ENCODE results near the gene NECAB3.
"Not testable (repeated sequence)": the region's sequence is repeated elsewhere in the genome, so short reads cannot be mapped to it uniquely, and the experiment has no call there.

Gene NECAB3, protein sequence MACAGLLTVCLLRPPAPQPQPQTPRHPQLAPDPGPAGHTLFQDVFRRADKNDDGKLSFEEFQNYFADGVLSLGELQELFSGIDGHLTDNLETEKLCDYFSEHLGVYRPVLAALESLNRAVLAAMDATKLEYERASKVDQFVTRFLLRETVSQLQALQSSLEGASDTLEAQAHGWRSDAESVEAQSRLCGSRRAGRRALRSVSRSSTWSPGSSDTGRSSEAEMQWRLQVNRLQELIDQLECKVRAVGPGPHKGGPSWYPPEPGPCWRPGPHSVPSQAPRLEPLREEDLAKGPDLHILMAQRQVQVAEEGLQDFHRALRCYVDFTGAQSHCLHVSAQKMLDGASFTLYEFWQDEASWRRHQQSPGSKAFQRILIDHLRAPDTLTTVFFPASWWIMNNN

DNA sequence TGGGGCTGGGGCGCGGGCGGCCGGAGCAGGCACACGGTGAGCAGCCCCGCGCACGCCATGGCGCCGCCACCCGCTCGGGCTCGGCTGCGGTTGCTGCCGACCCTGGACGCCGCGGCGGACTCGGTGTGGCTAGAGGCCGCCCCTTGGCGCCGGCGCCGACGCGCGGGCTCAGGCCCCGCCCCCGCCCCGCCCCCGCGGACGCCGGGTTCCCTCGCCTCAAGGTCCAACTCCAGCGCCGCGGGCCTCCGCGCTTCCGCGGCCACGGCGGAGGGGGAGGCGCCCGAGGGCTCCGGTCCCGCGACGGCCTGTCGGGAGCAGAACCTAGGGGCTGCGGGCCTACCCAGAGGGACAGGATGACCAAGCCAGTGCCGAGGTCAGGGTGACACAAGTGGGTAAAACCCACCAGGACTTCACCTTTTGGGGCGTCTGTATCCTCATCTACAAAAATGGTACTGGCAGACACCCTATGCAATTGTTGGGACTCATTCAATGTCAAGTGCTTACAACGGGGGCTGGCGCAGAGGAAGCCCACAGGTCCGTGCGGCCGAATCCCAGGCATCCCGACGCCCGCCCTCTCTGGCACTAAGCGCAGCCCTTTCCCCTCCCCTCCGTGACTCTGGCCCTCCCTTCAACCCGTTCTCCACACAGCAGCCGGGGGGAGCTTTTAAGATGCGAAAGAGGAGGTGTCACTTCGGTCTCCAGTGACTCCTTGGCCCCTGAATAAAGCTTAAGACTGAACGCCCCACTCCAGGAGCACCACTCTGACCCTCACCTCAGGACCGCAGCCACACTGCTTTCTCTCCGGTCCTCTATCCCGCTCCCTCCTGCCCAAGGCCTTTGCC is at the start of gene NECAB3:
NECAB3 (minus strand) TSS at position 135 of the 842 bp plus-strand sequence; CDS start at position 59, 76 bp downstream.
- peak; percentile 90 for DNase-seq

DNA sequence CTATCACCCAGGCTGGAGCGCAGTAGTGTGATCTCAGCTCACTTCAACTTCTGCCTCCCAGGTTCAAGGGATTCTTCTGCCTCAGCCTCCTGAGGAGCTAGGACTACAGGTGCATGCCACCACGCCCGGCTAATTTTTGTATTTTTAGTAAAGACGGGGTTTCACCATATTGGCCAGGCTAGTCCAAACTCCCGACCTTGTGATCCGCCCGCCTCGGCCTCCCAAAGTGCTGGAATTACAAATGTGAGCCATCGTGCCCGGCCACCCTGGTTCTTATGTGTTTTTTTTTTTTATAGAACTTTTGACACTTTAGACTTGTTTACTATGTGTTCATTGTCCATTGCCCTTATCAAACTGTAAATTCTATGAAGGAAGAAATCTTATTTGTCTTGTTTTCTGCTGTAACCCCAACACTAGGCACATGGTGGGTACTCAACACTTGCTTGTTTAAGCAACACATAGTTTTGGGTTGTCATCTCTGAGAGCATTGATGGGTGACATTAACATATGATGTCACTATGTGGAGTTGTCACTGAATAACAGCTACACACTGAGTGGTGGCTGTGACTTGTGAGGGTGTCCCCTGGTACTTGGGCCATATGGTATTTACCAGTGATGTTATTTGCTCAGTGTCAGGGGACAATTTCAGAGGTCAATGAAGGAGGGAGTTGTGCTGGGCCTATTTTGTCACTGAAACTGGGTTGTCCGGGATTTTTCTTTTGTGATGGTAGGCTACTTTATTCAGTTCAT is 47.3 kb upstream of the NECAB3 start:
- DNase-seq = no peak

DNA sequence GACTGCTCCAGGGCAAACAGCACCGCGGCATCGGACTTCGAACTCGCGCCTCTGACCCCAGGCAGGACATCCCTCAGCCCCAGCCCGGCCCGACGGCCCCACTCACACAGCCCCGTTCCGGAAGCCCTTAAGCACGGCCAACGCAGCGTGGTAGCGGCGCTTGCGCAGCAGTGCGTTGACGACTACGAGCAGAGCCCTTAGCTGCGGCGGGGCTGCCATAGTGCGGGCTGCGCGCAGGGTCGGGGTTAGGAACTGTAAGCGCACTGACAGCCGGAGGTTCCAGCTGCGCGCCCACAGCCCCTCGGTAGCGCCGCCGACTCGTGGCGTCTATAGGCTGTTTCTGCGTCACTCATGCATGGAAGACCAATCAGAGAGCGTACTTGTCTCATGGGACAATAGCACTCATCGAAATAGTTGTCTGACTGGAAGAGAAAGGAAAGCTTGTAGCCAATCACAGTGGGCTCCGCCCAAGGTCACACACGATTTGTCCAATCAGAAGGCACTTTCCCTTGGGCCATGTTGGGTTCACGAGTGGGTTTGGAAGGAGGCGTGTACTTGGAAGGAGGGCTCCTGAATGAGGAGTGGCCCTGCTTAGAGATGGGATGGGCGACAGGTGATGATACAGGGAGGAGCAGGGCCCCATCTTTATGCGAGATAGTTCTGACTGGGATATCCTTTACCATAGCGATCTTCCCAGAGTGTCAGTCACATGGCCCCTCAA is 45.9 kb upstream of the NECAB3 start, which contains the start of gene PXMP4:
PXMP4 (minus strand) TSS at position 322 of the 721 bp plus-strand sequence; CDS start at position 219, 103 bp downstream.
- peak; percentile 99 for DNase-seq

GRCh38 chr20:33719277-33719988 is 45.2 kb upstream of the NECAB3 start:
- peak; percentile 61 for DNase-seq

GRCh38 chr20:33716498-33716897 is 42.3 kb upstream of the NECAB3 start:
- DNase-seq = no peak

DNA sequence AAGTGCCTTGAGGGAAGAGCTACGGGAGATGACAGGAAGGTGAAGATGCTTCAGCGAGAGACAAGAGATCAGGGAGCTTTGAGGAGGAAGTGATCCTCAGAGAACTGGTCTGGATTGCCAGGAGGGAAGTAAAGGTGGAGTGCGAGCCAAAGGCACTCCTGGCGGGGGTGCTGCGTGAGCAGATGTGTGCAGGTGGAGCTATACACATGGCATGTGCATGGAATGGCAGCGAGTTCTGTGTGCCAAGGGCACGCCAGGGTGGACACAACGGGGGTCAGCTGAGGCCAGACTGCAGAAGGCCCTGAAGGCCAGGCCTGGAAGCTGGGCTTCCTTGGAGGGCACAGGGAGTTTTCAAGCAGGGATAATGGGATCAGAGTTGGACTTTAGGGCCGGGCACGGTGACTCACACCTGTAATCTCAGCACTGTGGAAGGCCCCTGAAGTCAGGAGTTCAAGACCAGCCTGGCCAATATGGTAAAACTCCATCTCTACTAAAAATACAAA is 39.7 kb upstream of the NECAB3 start:
- no peak for DNase-seq

GRCh38 chr20:33711446-33711738 is 37.2 kb upstream of the NECAB3 start:
- no peak for DNase-seq

- DNase-seq = no peak
Measured at GRCh38 chr20:33710681-33711445, 36.6 kb upstream of the NECAB3 start.

- no peak for DNase-seq
Measured at GRCh38 chr20:33709905-33710541, 35.8 kb upstream of the NECAB3 start.

DNA sequence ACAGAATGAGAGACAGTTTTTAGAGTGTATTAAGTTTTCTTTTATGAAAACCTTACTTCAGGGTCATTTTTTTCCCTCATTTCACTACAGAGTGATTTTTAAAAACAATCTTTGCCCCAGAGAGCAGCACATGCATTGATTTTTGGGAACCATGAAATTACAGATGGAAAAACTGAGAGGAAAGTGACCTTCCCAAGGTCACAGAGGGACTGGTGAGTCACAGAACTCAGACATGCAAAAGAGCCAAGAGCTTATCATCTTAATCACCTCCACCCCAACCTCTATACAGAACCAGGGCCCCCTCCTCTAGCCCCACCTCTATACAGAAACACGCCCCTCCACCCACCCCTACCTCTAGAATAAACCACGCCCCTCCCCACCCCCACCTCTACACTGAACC is 35.2 kb upstream of the NECAB3 start:
- DNase-seq = no peak

- no peak for DNase-seq
Measured at GRCh38 chr20:33707668-33708067, 33.4 kb upstream of the NECAB3 start.

GRCh38 chr20:33704197-33704924 is 30.1 kb upstream of the NECAB3 start:
- DNase-seq = no peak

DNA sequence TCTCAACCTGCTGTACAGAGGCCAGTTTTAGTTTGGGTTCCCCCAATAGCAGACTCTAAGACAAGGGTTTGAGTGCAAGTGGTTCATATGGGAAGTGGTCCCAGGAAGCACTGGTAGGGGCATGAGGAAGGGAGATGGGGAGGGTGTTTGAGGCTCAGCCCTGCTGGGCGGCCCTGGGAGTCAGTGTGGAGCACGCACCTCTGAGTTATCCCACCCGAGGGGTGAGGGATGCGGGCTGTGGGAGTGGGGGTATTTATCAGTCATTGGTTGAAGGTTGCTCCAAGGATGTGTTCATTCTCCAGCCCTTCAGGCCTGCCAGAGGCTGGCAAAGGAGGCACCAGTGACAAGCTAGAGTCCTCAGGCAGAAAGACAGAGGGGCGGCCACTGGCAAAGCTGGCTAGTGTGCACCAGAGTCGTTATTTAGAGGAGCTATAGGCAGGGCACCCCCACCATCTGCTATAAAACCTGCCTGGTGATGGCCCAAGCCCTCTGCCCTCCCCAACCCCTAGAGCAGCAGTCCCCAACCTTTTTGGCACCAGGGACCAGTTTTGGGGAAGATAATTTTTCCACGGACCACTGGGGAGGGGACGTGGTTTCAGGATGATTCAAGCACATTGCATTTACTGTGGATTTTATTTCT is 29.4 kb upstream of the NECAB3 start:
- no peak for DNase-seq

DNA sequence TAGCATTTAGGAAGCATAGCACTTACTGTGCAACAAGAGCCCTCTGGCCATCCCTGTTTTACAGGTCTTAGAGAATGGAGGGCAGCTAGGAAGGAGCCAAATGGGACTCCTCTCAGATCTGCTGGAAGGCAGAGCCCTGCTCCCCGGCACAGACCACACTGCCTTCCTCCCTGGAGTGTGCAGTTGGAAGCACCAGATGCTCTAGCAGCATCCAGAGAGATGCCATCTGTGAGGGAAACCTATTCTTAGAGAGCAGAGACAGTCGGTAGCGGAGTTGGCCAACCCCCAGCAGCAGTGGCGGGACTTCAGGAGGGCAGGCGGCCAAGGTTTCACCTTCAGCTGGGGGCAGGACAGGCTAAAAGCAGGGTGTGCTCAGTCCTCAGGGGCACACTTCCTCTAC is 28.6 kb upstream of the NECAB3 start:
- DNase-seq = peak; percentile 32

GRCh38 chr20:33701629-33702450 is 27.6 kb upstream of the NECAB3 start:
- DNase-seq = peak; percentile 25

DNA sequence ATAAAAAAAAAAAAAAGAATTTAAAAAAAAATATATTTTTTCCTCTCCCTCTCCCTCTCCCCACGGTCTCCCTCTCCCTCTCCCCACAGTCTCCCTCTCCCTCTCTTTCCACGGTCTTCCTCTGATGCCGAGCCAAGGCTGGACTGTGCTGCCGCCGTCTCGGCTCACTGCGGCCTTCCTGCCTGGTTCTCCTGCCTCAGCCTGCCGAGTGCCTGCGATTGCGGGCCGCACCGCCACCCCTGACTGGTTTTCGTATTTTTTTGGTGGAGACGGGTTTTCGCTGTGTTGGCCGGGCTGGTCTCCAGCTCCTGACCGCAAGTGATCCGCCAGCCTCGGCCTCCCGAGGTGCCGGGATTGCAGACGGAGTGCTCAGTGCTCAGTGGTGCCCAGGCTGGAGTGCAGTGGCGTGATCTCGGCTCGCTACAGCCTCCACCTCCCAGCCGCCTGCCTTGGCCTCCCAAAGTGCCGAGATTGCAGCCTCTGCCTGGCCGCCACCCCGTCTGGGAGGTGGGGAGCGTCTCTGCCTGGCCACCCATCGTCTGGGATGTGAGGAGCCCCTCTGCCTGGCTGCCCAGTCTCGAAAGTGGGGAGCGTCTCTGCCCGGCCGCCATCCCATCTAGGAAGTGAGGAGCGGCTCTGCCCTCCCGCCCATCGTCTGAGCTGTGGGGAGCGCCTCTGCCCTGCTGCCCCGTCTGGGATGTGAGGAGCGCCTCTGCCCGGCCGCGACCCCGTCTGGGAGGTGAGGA is 26.6 kb upstream of the NECAB3 start:
- peak; percentile 61 for DNase-seq

DNA sequence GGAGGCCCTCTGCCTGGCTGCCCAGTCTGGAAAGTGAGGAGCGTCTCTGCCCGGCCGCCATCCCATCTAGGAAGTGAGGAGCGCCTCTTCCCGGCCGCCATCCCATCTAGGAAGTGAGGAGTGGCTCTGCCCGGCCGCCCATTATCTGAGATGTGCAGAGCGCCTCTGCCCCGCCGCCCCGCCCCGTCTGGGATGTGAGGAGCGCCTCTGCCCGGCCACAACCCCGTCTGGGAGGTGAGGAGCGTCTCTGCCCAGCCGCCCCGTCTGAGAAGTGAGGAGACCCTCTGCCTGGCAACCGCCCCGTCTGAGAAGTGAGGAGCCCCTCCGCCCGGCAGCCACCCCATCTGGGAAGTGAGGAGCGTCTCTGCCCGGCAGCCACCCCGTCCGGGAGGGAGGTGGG is 24.7 kb upstream of the NECAB3 start:
- not testable (repeated sequence) for DNase-seq
